DOHH2 (cell line): ENCODE data around the gene ISG15.

Experiments
- EZH2phosphoT487 ChIP-seq: fragments of 200-600 bp; sonication (generic); IDR thresholded peaks from 2 replicates; pipeline ENCODE4 v1.6.1; 2017; ENCODE audit warnings: borderline replicate concordance, mild to moderate bottlenecking, antibody characterized with exemption, low read length, moderate library complexity, mixed read lengths
- TF ChIP-seq, protein P1 (sequence below): fragments of 200-600 bp; sonication (generic); IDR thresholded peaks from one replicate; pipeline ENCODE4 v1.5.1; 2014; ENCODE audit warnings: antibody characterized with exemption, mild to moderate bottlenecking, low read depth, low read length; ENCODE audit not compliant: poor library complexity, severe bottlenecking

DNA sequence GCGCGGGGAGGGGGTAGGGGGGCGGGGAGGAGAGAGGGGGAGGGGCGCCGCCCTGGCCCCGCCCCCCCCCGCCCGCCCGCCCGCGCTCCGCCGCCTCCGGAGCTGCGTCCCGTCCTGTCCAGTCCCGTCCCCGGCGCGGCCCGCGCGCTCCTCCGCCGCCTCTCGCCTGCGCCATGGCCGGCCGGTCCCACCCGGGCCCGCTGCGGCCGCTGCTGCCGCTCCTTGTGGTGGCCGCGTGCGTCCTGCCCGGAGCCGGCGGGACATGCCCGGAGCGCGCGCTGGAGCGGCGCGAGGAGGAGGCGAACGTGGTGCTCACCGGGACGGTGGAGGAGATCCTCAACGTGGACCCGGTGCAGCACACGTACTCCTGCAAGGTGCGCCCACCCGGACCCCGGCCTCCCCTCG is 6.7 kb downstream of the ISG15 start, which contains the start of gene AGRN:
- TF ChIP-seq, protein P1, sequence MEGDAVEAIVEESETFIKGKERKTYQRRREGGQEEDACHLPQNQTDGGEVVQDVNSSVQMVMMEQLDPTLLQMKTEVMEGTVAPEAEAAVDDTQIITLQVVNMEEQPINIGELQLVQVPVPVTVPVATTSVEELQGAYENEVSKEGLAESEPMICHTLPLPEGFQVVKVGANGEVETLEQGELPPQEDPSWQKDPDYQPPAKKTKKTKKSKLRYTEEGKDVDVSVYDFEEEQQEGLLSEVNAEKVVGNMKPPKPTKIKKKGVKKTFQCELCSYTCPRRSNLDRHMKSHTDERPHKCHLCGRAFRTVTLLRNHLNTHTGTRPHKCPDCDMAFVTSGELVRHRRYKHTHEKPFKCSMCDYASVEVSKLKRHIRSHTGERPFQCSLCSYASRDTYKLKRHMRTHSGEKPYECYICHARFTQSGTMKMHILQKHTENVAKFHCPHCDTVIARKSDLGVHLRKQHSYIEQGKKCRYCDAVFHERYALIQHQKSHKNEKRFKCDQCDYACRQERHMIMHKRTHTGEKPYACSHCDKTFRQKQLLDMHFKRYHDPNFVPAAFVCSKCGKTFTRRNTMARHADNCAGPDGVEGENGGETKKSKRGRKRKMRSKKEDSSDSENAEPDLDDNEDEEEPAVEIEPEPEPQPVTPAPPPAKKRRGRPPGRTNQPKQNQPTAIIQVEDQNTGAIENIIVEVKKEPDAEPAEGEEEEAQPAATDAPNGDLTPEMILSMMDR: no peak
- TF ChIP-seq EZH2phosphoT487: no peak
